Measurements from ENCODE around the gene ENTPD2. TPM values are rescaled to one million over a fixed set of nuclear protein-coding genes. Genes with fewer than 3 reads are reported as not detected.

The ENTPD2 gene
- total and polyA plus RNA-seq, 2 of the 4 experiments (the other 2 are of a cell fraction): not detected

DNA sequence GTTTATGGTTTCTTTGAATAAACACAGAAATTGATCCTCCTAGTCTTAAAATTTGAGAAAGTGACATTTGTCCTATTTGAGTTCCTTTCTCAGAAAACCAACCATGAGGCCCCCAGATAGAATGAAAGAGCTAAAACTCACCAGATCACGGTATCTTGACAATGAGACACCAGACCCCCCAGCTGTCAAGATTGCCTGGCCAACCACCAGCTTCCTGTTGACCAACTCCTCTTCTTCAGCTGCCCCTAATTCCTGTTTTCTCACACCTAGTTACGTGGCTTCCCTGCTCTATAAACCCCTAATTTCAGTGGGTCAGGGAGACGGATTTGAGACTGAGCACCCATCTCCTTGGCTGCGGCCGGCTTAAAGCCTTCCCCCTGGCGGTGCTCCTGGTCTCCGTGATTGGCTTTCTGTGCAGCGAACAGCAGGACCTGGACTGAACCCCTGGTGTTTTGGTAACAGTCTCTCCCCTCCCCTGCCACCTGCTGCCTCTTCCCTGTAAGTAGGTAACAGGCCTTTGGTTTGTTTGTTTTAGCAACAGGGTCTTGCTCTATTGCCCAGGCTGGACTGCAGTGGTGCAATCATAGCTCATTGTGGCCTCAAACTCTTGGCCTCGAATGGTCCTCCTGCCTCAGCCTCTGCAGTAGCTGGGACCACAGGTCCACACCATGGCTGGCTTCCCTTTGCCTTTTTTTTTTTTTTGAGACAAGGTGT is 4.8 kb upstream of the ENTPD2 start:
- peaks cover 3% of the 10 kb centered on the region; the same call in 1 of the 2 replicates for H3K4me1 ChIP-seq (ENCODE audit: control insufficient read depth, insufficient read depth, low read length)
- H3K4me3 ChIP-seq (ENCODE audit: insufficient read depth, low read depth, low read length): no peak overlapping the region
- no peak overlapping the region for H2BK20ac ChIP-seq (ENCODE audit: low read depth, low read length)
- BruUV-seq (replicated peaks): no TSS peak
- H2AK9ac ChIP-seq (replicated peaks; ENCODE audit: low read depth, low read length, poor library complexity): no peak overlapping the region
- TF ChIP-seq FOS (IDR thresholded peaks at IDR 0.05; ENCODE audit: low read depth, low read length) (no peak), MAZ (IDR thresholded peaks at IDR 0.05; ENCODE audit: borderline replicate concordance, low read depth, low read length) (no peak), RFX5 (IDR thresholded peaks at IDR 0.05; ENCODE audit: low read depth, low read length) (no peak), SMC3 (IDR thresholded peaks at IDR 0.05; ENCODE audit: low read depth, low read length) (no peak), MAFK (IDR thresholded peaks at IDR 0.05; ENCODE audit: low read depth, low read length) (no peak), ELK1 (IDR thresholded peaks at IDR 0.05; ENCODE audit: borderline replicate concordance, low read depth, low read length) (no peak), MXI1 (IDR thresholded peaks at IDR 0.05; ENCODE audit: borderline replicate concordance, low read depth, low read length) (no peak), RCOR1 (IDR thresholded peaks at IDR 0.05; ENCODE audit: insufficient replicate concordance, low read length) (no peak), CTCF (conservative IDR thresholded peaks at IDR 0.05; ENCODE audit: low read depth, low read length) (no peak), USF2 (IDR thresholded peaks at IDR 0.05; ENCODE audit: low read depth, low read length) (no peak), CEBPB (IDR thresholded peaks at IDR 0.05; ENCODE audit: low read depth, low read length) (no peak), POLR2A (IDR thresholded peaks at IDR 0.05; ENCODE audit: low read depth, low read length) (no peak), NFE2L2 (IDR thresholded peaks at IDR 0.05; ENCODE audit: low read depth, low read length) (no peak), RAD21 (IDR thresholded peaks at IDR 0.05; ENCODE audit: low read length) (no peak), CHD1 (IDR thresholded peaks at IDR 0.05; ENCODE audit: low read depth, low read length) (no peak), BHLHE40 (IDR thresholded peaks at IDR 0.05; ENCODE audit: low read depth, low read length) (no peak)
- in situ Hi-C loops (cut with MboI; ENCODE audit: low sequenced_read_pairs) (no loop called here), intact Hi-C loops (cut with micrococcal nuclease) (no loop called here), dilution Hi-C loops (cut with HindIII; ENCODE audit: low sequenced_read_pairs, unreplicated experiment) (no loop called here)
- H3K14ac ChIP-seq (replicated peaks; ENCODE audit: low read depth, low read length): no peak overlapping the region
- H2AFZ ChIP-seq (replicated peaks; ENCODE audit: low read length, poor library complexity): no peak overlapping the region
- WGBS, 2 experiments (ENCODE audit: extremely low coverage in 2 of 2, insufficient read length in 1 of 2): 79% methylated on average over 6 of the region's 9 CpGs; no CpG with 5 or more reads in 1 of the 2 experiments
- no peak overlapping the region for H4K8ac ChIP-seq (ENCODE audit: low read depth in 2 of 2, low read length in 2 of 2)
- no peak overlapping the region for H3K56ac ChIP-seq (ENCODE audit: extremely low read depth, insufficient read depth, low read length)
- H2BK15ac ChIP-seq (ENCODE audit: low read depth, low read length): no peak overlapping the region
- no peak overlapping the region for H4K91ac ChIP-seq (ENCODE audit: insufficient read depth, low read depth, low read length)
- DNase-seq: no peak
- H2AK5ac ChIP-seq (ENCODE audit: low read depth, low read length): no peak overlapping the region
- H3K36me3 ChIP-seq (ENCODE audit: control insufficient read depth, insufficient read depth, low read length): no peaks in the 10 kb centered on the region
- H2BK5ac ChIP-seq (ENCODE audit: low read depth, low read length, poor library complexity, severe bottlenecking): no peak overlapping the region
- ATAC-seq (ENCODE audit: low read depth): no peak
- no peak overlapping the region for H3K18ac ChIP-seq (ENCODE audit: low read depth, low read length)
- POLR2A ChIA-PET (ENCODE audit: unreplicated experiment): no interaction called here
- no peak overlapping the region for H3K9ac ChIP-seq (ENCODE audit: low read depth, low read length)
- H3K4ac ChIP-seq (ENCODE audit: low read depth, low read length): no peak overlapping the region
- no peaks in the 10 kb centered on the region for H3K9me1 ChIP-seq (ENCODE audit: insufficient read depth, low read length)
- H4K5ac ChIP-seq (ENCODE audit: low read depth, low read length): no peak overlapping the region
- H3K79me1 ChIP-seq (ENCODE audit: low read depth in 1 of 2, low read length in 2 of 2): no peaks in the 10 kb centered on the region
- H3K23ac ChIP-seq (ENCODE audit: low read depth, low read length): no peak overlapping the region
- no peak overlapping the region for H3K4me2 ChIP-seq (ENCODE audit: low read depth, low read length)
- no peaks in the 10 kb centered on the region for H4K20me1 ChIP-seq (ENCODE audit: insufficient read depth, low read length)
- no peaks in the 10 kb centered on the region for H3K9me3 ChIP-seq (ENCODE audit: control insufficient read depth, insufficient read depth, low read length)
- H3K27me3 ChIP-seq (ENCODE audit: control insufficient read depth, insufficient read depth, low read length): peaks cover 27% of the 10 kb centered on the region
- CTCF ChIA-PET: interaction anchor here (1.1 to 1.2 kb wide), 2 partner anchors 12 to 28 kb away, joined by 3 to 4 read pairs; partner anchors contain the start of genes MAN1B1 and NPDC1
- no peak overlapping the region for H3K27ac ChIP-seq (ENCODE audit: insufficient read depth, low read length)
- no peak overlapping the region for H2BK120ac ChIP-seq (ENCODE audit: low read depth, low read length)

All from IMR-90 (cell line).